Fibroblast of skin of scalp (primary cell): Measurements from ENCODE around the gene NAT8L.

Source experiments
- DNase-seq: peaks from one replicate; pipeline ENCODE4 v3.0.0-alpha.2; 2013

The NAT8L gene

GRCh38 chr4:2065106-2065930 is 6.2 kb downstream of the NAT8L start:
- DNase-seq: no peak

DNA sequence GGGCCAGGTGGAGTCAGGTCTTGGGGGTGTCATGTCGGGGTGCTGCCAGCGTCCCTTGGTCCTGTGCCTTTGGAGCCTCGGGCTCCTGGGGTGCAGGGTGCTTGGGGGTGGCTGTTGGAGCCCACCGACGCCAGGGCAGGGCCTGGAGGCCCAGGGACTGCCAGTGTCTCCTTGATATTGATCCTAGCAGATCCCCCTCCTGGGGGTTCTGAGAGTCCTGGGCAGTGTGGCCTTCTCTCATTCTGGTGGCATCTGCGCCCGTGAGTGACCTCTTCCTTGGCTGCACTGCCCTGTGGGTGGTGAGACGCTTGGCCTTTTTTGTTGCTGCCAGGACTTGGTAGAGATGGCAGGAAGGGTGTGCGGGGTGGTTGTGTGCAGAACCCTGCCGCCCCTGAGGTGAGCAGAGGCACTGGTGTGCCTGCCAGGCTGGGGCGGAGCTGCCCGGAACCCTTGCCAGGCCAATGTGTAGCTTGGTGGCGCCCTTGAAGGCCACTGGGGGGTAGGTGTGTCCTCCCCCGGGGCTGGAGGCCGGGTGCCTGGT is 7.0 kb downstream of the NAT8L start:
- DNase-seq: no peak

DNA sequence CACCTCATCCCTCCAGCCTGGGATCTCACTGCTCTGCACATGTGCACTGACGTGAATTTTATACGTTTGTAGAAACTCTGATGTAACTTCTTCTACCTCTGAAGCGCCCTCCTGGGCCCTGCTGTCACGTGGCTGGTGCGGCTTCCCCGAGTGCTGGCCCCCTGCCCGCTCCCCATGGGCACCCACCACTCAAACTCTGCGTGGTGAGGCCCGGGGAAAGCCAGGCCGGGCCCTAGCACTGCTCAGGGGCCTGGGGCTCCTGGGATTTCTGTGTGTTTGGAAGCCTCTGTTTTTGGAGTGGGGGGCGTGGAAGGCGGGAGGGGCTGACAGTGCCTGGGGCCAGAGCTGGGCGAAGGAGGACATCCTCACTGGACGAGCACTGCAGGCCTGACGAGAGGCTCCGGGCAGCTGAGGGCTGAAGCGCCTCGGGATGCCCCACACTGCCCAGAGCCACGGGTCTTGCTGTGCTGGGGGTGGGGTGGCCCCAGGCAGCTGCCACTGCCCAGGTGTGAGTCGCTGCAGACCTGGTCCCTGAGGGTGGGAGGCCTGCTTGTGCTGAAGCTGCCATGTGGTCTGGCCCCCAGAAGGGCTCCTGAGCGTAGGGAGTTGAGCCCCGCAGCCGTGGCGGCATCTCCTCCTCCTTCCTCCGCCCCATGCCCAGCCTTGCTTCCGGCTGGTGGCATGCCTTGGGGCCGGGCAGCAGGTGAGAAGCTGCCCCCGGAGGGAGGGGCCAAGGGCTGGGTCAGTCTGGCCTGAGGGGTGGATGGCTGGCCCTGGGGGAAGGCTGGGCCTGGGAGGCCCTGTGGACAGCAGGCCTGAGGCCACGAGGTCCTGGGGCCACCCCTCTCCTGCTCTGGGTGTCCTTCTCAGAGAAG is 7.7 kb downstream of the NAT8L start:
- no peak for DNase-seq

- DNase-seq: no peak
Measured at GRCh38 chr4:2067446-2068197, 8.5 kb downstream of the NAT8L start.

GRCh38 chr4:2068198-2068470 is 9.0 kb downstream of the NAT8L start:
- no peak for DNase-seq

GRCh38 chr4:2068566-2068965 is 9.4 kb downstream of the NAT8L start:
- DNase-seq: no peak

GRCh38 chr4:2069161-2069971 is 10.2 kb downstream of the NAT8L start:
- no peak for DNase-seq

DNA sequence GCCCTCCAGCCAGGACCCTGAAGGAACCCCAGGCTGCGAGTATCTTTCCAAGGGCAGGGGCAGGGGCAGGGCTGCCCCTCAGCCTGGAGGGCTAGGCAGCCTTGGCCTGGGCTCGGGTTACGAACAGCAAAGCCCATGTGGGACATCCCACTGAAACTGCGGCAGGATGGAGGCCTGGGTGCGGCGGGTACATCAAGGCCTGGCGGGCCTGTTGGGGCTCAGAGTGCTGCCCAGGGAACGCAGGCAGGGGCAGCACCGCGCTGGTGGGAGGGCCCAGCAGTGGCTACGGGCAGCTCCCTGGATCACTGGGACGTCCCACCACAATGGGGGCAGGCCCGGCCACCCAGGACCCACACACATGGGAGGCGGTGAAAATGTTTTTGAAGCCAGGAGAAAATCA is 10.9 kb downstream of the NAT8L start:
- DNase-seq: no peak

DNA sequence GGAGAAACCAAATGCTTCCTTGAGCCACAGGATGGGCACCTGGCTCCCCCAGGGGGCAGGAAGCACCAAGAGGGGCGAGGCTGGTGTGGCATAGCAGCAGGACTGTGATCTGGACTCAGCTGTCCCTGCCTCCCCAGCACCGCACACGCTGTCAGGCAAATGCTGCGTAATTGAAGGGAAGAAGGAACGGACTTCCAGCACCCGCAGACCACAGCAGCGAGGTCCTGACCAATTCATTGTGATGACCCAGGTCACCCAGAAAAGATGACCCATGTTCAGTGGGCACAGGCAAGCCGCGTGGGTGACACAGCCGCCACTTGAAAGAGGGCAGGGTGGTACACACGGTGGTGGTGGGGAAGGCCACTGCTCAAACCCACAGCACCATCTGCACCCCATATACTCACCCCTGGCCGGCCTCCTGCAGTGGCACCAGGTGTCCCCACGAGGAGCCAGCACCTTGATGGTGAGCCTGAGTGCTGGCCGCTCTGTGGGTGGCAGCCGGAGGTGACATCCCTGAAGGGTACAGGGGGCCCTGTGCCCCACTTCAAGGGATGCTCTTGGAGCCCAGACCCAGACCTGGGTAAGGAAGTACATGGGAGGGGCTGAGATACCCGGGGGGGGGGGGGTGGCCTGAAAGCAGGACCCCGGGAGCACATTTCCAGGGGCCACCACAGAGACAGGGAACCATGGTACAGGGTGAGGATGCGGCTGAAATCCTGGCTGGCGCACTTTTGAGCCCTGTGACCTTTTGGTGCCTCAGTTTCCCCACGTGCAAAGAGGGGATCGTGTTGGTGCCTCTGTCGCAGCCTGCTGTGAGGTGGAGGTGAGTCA is 11.5 kb downstream of the NAT8L start:
- DNase-seq: no peak

- no peak for DNase-seq
Measured at GRCh38 chr4:2071252-2071911, 12.3 kb downstream of the NAT8L start.

DNA sequence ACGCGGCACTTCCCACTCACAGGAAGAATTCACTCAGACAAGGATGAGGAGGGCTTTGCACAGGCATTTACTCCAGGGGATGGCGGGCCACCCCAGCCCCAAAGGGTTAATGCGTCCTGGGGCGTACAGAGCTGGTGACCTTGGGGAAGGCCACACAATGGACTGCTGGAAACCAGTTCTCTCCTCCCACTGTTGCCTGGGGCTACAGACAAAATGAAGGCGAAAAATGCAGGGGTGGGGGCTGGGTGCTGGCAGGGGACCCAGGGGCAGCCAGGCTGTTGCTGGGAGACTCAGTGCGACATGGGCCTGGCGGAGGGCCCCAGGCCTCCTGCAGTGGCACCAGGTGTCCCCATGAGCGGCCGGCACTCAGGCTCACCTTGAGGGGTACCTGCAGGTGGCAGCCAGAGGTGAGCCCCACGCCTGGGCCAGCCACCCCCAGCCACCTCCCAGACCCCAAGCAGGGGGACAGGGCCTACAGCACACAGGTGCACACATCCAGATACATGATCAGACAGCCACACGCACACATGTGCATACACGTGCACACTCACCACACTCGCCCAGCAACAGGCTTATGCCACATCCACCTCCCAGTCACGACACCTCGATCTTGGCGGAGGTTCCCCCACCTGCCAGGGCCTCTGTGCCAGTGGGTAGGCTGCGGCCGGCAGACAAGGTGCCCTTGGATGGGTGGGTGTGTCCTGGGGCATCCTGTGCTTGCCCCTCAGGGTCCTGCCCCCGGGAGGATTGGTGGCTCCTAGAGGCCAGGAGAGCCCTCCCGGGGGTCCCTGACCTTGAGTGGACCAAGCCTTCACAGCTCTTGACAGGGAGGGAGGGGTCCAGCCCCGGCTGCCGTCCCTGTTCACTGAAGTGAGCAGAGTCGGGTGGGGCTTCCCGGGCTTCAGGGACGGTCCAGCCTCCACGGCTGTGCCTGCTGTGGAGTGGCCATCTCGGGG is 13.1 kb downstream of the NAT8L start:
- no peak for DNase-seq

- DNase-seq: no peak
Measured at GRCh38 chr4:2072971-2073807, 14.1 kb downstream of the NAT8L start.

- no peak for DNase-seq
Measured at GRCh38 chr4:2073808-2074481, 14.8 kb downstream of the NAT8L start.

- DNase-seq: no peak
Measured at GRCh38 chr4:2074588-2074987, 15.5 kb downstream of the NAT8L start.

GRCh38 chr4:2075171-2075986 is 16.3 kb downstream of the NAT8L start:
- DNase-seq: no peak

DNA sequence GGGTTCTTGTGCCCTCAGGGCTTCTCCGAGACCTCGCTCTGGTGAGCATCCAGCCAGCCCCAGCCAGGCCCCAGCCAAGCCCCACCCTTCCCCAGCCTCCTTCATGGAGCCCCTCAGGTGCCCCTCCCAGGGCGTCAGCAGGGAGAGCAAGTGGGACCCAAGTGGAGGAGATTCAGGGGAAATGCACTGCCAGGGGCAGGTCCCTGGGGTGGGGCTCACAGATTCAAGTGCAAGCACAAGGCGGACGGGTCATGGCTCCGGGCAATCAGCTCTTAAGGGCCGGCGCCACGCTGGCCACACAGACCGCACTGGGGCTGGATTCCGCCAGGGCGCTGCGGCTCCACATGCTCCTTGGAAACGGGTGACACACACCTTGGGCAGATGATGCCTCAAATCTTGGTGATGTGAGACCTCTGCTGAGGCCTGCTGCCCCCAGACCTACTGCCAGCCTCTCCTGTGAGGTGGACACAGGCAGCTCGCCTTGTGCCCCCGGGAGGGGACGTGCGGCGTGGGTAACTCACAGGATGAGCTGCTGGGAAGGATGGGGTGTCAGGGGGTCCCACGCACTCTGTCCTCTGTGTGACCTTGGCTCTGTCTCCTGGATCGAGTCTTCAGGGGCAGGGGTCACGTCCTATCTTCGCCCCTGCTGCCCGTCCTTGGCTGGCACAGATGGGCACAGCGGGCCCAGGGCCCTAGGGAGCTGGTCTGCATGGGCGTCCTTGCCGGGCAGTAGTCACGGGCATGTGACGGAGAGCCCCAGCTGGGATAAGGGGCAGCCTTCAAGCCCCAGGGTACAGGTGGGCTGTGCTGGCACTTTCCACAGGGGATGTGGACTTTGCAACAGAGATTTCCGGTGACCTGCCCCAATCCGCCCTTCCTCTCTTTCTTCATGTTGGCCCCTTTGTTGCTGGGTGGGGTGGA is 17.1 kb downstream of the NAT8L start:
- no peak for DNase-seq
